WTC11 (cell line): ENCODE data around the gene FBLN2. TPM values are rescaled to one million over a fixed set of nuclear protein-coding genes. Genes with fewer than 3 reads are reported as not detected.

Experiments used
- ATAC-seq: fragments of 200-7000 bp; cut with Tn5 transposase; 2 replicates; pipeline ENCODE4 v1.10.0; 2021; ENCODE audit warnings: mild to moderate bottlenecking, moderate library complexity
- CTCF ChIA-PET: fragments of 300-600 bp; sonication (Branson Sonifier 250); formaldehyde crosslinking; loops from one replicate; lab custom pipeline; 2021; ENCODE audit warnings: antibody characterized with exemption; lab: Charles Lee
- POLR2A ChIA-PET: fragments of 350-600 bp; sonication (Branson Sonifier 250); formaldehyde crosslinking; loops from one replicate; lab custom pipeline; 2021; ENCODE audit warnings: antibody characterized with exemption; lab: Charles Lee
- DNase-seq: peaks from one replicate; pipeline ENCODE4 v3.0.0; 2021; ENCODE audit warnings: low spot score
- H3K27ac Mint-ChIP-seq: 2 replicates; pipeline ENCODE4 v1.8.0; 2021; ENCODE audit warnings: mixed read lengths
- H3K27me3 Mint-ChIP-seq: 2 replicates; pipeline ENCODE4 v1.8.0; 2021; ENCODE audit warnings: low read depth, mild to moderate bottlenecking, moderate library complexity, mixed read lengths
- H3K36me3 Mint-ChIP-seq: 2 replicates; pipeline ENCODE4 v1.8.0; 2021; ENCODE audit warnings: mixed read lengths
- H3K4me1 Mint-ChIP-seq: 2 replicates; pipeline ENCODE4 v1.8.0; 2022; ENCODE audit warnings: mixed read lengths
- H3K4me3 Mint-ChIP-seq: 2 replicates; pipeline ENCODE4 v1.8.0; 2021; ENCODE audit warnings: mild to moderate bottlenecking, moderate library complexity, mixed read lengths
- H3K9me3 Mint-ChIP-seq: 2 replicates; pipeline ENCODE4 v1.8.0; 2021; ENCODE audit warnings: mixed read lengths
- CREM ChIP-seq: sonication (generic); formaldehyde crosslinking; IDR thresholded peaks from 2 replicates; pipeline ENCODE4 v1.8.1; 2022; ENCODE audit warnings: mild to moderate bottlenecking, missing genetic modification reagents, moderate library complexity
- ELF4 ChIP-seq: sonication (generic); formaldehyde crosslinking; IDR thresholded peaks from 2 replicates; pipeline ENCODE4 v1.8.1; 2022; ENCODE audit warnings: low read depth, mild to moderate bottlenecking, moderate library complexity, missing genetic modification reagents
- EMX1 ChIP-seq: fragments of 250-450 bp; sonication (Bioruptor Pico); IDR thresholded peaks from 2 replicates; pipeline ENCODE4 v1.8.0; 2021; ENCODE audit warnings: mild to moderate bottlenecking
- ESRRA ChIP-seq: sonication (generic); formaldehyde crosslinking; IDR thresholded peaks from 2 replicates; pipeline ENCODE4 v1.8.1; 2022; ENCODE audit warnings: mild to moderate bottlenecking, missing genetic modification reagents, borderline replicate concordance
- JUN ChIP-seq: sonication (generic); formaldehyde crosslinking; IDR thresholded peaks from 2 replicates; pipeline ENCODE4 v1.8.0; 2023; ENCODE audit warnings: mild to moderate bottlenecking, missing genetic modification reagents
- NFE2L1 ChIP-seq: sonication (generic); formaldehyde crosslinking; IDR thresholded peaks from 2 replicates; pipeline ENCODE4 v1.8.1; 2023; ENCODE audit warnings: missing genetic modification reagents
- NR1H2 ChIP-seq: sonication (generic); formaldehyde crosslinking; IDR thresholded peaks from 2 replicates; pipeline ENCODE4 v1.9.0; 2021; ENCODE audit warnings: mild to moderate bottlenecking, moderate library complexity, missing genetic modification reagents
- SMAD4 ChIP-seq: sonication (generic); formaldehyde crosslinking; IDR thresholded peaks from 2 replicates; pipeline ENCODE4 v1.8.0; 2022; ENCODE audit warnings: mild to moderate bottlenecking, missing genetic modification reagents
- TP53 ChIP-seq: sonication (generic); formaldehyde crosslinking; IDR thresholded peaks from 2 replicates; pipeline ENCODE4 v1.8.1; 2023; ENCODE audit warnings: mild to moderate bottlenecking, missing genetic modification reagents
- ZBTB21 ChIP-seq: sonication (generic); formaldehyde crosslinking; IDR thresholded peaks from 2 replicates; pipeline ENCODE4 v1.8.1; 2023; ENCODE audit warnings: mild to moderate bottlenecking, missing genetic modification reagents, borderline replicate concordance
- ZNF232 ChIP-seq: sonication (generic); formaldehyde crosslinking; IDR thresholded peaks from 2 replicates; pipeline ENCODE4 v1.8.0; 2022; ENCODE audit warnings: mild to moderate bottlenecking, missing genetic modification reagents
- ZNF396 ChIP-seq: fragments of 250-450 bp; sonication (Bioruptor Pico); IDR thresholded peaks from 2 replicates; pipeline ENCODE4 v1.8.0; 2021; ENCODE audit warnings: mild to moderate bottlenecking, moderate library complexity, borderline replicate concordance
- ZNF423 ChIP-seq: fragments of 250-450 bp; sonication (Bioruptor Pico); IDR thresholded peaks from 2 replicates; pipeline ENCODE4 v2.1.2; 2022; ENCODE audit warnings: mild to moderate bottlenecking, moderate library complexity
- total RNA-seq: library from RNA; stranded (reverse); gene quantifications from 3 replicates; pipeline ENCODE4 v1.2.3, GENCODE V29; 2021
- TF ChIP-seq, protein P1 (sequence below): sonication (generic); formaldehyde crosslinking; IDR thresholded peaks from 2 replicates; pipeline ENCODE4 v1.8.1; 2023; ENCODE audit warnings: mild to moderate bottlenecking, missing genetic modification reagents, moderate library complexity
- TF ChIP-seq, protein P2 (sequence below): fragments of 250-450 bp; sonication (Bioruptor Pico); IDR thresholded peaks from 2 replicates; pipeline ENCODE4 v2.1.2; 2022; ENCODE audit warnings: mild to moderate bottlenecking, moderate library complexity
- TF ChIP-seq, protein P3 (sequence below): sonication (generic); formaldehyde crosslinking; IDR thresholded peaks from 2 replicates; pipeline ENCODE4 v1.8.0; 2022; ENCODE audit warnings: mild to moderate bottlenecking, missing genetic modification reagents
- TF ChIP-seq, protein P4 (sequence below): sonication (generic); formaldehyde crosslinking; IDR thresholded peaks from 2 replicates; pipeline ENCODE4 v1.8.0; 2022; ENCODE audit warnings: mild to moderate bottlenecking, missing genetic modification reagents
- TF ChIP-seq, protein P5 (sequence below): sonication (generic); formaldehyde crosslinking; IDR thresholded peaks from 2 replicates; pipeline ENCODE4 v1.8.0; 2022; ENCODE audit warnings: missing genetic modification reagents
- TF ChIP-seq, protein P6 (sequence below): sonication (generic); formaldehyde crosslinking; IDR thresholded peaks from 2 replicates; pipeline ENCODE4 v1.8.1; 2023; ENCODE audit warnings: mild to moderate bottlenecking, moderate library complexity, missing genetic modification reagents

FBLN2 gene
- total RNA-seq, 1 experiment from 2014 or later, result 20.7 TPM

DNA sequence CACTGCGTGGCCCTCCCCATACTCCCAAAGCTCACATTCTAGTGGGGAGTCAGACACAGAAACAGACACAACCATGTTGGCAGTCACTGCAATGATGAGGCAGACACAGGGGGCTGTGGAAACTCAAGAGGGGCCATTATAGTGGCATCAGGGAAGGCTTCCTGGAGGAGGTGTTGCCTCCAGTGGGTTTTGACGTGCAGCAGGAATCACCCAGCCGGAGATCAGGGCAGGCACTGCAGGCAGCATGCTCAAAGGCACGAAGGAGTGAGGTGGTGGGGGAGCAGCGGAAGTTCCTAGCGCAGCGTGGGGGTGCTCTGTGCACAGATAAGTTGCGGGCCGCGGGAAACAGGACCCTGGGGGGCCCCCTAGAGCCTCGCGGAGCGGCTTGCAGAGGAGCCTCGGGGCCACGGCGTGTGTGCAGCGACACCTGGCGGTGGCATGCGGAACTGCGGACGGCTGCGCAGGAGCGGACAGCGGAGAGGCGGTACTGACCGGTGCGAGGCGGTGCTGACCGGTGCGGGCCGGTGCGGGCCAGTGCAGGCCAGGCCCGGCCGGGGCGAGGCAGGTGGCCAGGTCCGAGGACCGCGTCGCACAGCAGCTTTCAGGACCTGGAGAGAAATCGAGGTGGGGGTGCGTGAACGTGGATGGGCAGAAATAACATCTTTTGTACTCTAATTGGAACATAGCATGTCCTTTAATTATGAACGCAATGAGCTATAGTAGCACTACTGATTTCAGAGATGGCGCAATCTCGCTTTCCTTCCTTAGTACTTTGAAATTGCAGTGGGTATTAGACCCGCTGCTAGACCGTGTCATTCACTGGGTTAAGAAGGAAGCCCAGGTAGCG lies 101.5 kb downstream of the FBLN2 start (continued):
- TF ChIP-seq ELF4 (CRISPR knock-in tag) (no peak), ZNF396 (CRISPR knock-in tag) (0 out of 2 replicates have a peak, but pooled peaks have one; percentile 39), ESRRA (no peak), CREM (CRISPR knock-in tag) (no peak), JUN (CRISPR knock-in tag) (no peak)

DNA sequence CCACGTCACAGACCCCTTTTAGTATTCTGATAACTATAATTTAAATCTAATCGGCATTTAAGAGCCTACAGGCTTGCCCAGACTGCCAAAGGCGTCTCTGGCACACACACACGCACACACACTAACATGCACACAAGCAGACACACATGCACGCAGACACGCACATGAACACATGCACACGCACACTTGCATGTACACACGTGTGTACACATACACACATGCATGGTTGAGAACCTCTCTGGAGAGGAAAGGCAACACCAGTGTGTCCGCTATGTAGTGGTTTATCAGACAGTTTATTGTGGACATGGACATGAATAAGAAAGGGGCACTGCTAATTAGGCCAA lies 102.1 kb downstream of the FBLN2 start:
- peaks cover 22% of the 10 kb centered on the region for H3K4me1 Mint-ChIP-seq
- TF ChIP-seq, protein P1, sequence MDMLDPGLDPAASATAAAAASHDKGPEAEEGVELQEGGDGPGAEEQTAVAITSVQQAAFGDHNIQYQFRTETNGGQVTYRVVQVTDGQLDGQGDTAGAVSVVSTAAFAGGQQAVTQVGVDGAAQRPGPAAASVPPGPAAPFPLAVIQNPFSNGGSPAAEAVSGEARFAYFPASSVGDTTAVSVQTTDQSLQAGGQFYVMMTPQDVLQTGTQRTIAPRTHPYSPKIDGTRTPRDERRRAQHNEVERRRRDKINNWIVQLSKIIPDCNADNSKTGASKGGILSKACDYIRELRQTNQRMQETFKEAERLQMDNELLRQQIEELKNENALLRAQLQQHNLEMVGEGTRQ (CRISPR knock-in tag), result no peak
- TF ChIP-seq, protein P2, sequence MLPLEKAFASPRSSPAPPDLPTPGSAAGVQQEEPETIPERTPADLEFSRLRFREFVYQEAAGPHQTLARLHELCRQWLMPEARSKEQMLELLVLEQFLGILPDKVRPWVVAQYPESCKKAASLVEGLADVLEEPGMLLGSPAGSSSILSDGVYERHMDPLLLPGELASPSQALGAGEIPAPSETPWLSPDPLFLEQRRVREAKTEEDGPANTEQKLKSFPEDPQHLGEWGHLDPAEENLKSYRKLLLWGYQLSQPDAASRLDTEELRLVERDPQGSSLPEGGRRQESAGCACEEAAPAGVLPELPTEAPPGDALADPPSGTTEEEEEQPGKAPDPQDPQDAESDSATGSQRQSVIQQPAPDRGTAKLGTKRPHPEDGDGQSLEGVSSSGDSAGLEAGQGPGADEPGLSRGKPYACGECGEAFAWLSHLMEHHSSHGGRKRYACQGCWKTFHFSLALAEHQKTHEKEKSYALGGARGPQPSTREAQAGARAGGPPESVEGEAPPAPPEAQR (CRISPR knock-in tag), result no peak
- TF ChIP-seq ESRRA (no peak), SMAD4 (CRISPR knock-in tag) (no peak), ZNF423 (CRISPR knock-in tag) (no peak), NR1H2 (CRISPR knock-in tag) (no peak), EMX1 (no peak), ZBTB21 (no peak), TP53 (no peak), NFE2L1 (CRISPR knock-in tag) (no peak), ZNF232 (CRISPR knock-in tag) (no peak)
- TF ChIP-seq, protein P3, sequence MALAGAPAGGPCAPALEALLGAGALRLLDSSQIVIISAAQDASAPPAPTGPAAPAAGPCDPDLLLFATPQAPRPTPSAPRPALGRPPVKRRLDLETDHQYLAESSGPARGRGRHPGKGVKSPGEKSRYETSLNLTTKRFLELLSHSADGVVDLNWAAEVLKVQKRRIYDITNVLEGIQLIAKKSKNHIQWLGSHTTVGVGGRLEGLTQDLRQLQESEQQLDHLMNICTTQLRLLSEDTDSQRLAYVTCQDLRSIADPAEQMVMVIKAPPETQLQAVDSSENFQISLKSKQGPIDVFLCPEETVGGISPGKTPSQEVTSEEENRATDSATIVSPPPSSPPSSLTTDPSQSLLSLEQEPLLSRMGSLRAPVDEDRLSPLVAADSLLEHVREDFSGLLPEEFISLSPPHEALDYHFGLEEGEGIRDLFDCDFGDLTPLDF (CRISPR knock-in tag), result no peak
- TF ChIP-seq, protein P4, sequence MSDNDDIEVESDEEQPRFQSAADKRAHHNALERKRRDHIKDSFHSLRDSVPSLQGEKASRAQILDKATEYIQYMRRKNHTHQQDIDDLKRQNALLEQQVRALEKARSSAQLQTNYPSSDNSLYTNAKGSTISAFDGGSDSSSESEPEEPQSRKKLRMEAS (CRISPR knock-in tag), result no peak
- TF ChIP-seq, protein P5, sequence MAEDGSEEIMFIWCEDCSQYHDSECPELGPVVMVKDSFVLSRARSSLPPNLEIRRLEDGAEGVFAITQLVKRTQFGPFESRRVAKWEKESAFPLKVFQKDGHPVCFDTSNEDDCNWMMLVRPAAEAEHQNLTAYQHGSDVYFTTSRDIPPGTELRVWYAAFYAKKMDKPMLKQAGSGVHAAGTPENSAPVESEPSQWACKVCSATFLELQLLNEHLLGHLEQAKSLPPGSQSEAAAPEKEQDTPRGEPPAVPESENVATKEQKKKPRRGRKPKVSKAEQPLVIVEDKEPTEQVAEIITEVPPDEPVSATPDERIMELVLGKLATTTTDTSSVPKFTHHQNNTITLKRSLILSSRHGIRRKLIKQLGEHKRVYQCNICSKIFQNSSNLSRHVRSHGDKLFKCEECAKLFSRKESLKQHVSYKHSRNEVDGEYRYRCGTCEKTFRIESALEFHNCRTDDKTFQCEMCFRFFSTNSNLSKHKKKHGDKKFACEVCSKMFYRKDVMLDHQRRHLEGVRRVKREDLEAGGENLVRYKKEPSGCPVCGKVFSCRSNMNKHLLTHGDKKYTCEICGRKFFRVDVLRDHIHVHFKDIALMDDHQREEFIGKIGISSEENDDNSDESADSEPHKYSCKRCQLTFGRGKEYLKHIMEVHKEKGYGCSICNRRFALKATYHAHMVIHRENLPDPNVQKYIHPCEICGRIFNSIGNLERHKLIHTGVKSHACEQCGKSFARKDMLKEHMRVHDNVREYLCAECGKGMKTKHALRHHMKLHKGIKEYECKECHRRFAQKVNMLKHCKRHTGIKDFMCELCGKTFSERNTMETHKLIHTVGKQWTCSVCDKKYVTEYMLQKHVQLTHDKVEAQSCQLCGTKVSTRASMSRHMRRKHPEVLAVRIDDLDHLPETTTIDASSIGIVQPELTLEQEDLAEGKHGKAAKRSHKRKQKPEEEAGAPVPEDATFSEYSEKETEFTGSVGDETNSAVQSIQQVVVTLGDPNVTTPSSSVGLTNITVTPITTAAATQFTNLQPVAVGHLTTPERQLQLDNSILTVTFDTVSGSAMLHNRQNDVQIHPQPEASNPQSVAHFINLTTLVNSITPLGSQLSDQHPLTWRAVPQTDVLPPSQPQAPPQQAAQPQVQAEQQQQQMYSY (CRISPR knock-in tag), result no peak
- TF ChIP-seq, protein P6, sequence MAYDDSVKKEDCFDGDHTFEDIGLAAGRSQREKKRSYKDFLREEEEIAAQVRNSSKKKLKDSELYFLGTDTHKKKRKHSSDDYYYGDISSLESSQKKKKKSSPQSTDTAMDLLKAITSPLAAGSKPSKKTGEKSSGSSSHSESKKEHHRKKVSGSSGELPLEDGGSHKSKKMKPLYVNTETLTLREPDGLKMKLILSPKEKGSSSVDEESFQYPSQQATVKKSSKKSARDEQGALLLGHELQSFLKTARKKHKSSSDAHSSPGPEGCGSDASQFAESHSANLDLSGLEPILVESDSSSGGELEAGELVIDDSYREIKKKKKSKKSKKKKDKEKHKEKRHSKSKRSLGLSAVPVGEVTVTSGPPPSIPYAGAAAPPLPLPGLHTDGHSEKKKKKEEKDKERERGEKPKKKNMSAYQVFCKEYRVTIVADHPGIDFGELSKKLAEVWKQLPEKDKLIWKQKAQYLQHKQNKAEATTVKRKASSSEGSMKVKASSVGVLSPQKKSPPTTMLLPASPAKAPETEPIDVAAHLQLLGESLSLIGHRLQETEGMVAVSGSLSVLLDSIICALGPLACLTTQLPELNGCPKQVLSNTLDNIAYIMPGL (CRISPR knock-in tag), result no peak
- no peak overlapping the region for H3K27ac Mint-ChIP-seq
- H3K4me3 Mint-ChIP-seq, result no peak overlapping the region
- ATAC-seq (no peak), DNase-seq (no peak)
- H3K9me3 Mint-ChIP-seq, result no peaks in the 10 kb centered on the region
- CTCF ChIA-PET, result interaction anchor here (0.5 to 10.6 kb wide), 13 partner anchors 11 to 353 kb away, joined by 3 to 290 read pairs (median 4); partner anchors contain the start of genes HDAC11 and WNT7A
- peaks cover 28% of the 10 kb centered on the region for H3K27me3 Mint-ChIP-seq
- POLR2A ChIA-PET, result no interaction called here
- H3K36me3 Mint-ChIP-seq, result no peaks in the 10 kb centered on the region
